Spinal cord (tissue), 10 donors: ENCODE results near the gene NOVA2. TPM values are rescaled to one million over a fixed set of nuclear protein-coding genes. Genes with fewer than 3 reads are reported as not detected.

Experiments
- DNase-seq, 6 donors: peaks; one replicate each; pipeline versions ENCODE4 v3.0.0 to v3.0.0-alpha.2; 2013 to 2015; ENCODE audit warnings: low spot score in 6 of 6, low read depth in 4 of 6
- H3K27ac ChIP-seq: one replicate; pipeline ENCODE4 v1.5.1; 2013; ENCODE audit warnings: low read depth, low read length, control low read depth
- H3K27me3 ChIP-seq: one replicate; pipeline ENCODE4 v1.6.1; 2013; ENCODE audit warnings: low read length; ENCODE audit not compliant: control insufficient read depth, insufficient read depth
- H3K36me3 ChIP-seq: one replicate; pipeline ENCODE4 v1.6.1; 2013; ENCODE audit warnings: low read length; ENCODE audit not compliant: control insufficient read depth, insufficient read depth
- H3K4me1 ChIP-seq: one replicate; pipeline ENCODE4 v1.6.1; 2013; ENCODE audit warnings: low read length; ENCODE audit not compliant: control insufficient read depth, insufficient read depth
- H3K4me3 ChIP-seq: one replicate; pipeline ENCODE4 v1.5.1; 2013; ENCODE audit warnings: low read depth, low read length, control low read depth
- H3K9me3 ChIP-seq: one replicate; pipeline ENCODE4 v1.6.1; 2013; ENCODE audit warnings: low read length; ENCODE audit not compliant: control insufficient read depth, insufficient read depth
- WGBS: methylation state at CpG from one replicate; pipeline ENCODE4 v1.1.5; 2013; ENCODE audit warnings: missing lambda C conversion rate; ENCODE audit not compliant: insufficient coverage; 5-methylcytosine and 5-hydroxymethylcytosine counted together
- polyA plus RNA-seq, 2 donors: library from polyadenylated mRNA; unstranded; fragments of 120-200 nt; gene quantifications; one replicate each; pipeline ENCODE4 v1.2.1, GENCODE V29; 2013; ENCODE audit not compliant: insufficient read length in 2 of 2
- total RNA-seq, 2 donors: library from RNA; depleted of rRNA in 1 of 2; stranded (reverse); fragments of 120-200 nt in 1 of 2; fragments of >200 nt in 1 of 2; gene quantifications; one replicate each; pipeline versions ENCODE4 v1.2.3 to v1.2.4, GENCODE V29; 2013 to 2014
- donor health status: healthy.

The NOVA2 gene
- total and polyA plus RNA-seq, 4 donors, result 5.4 to 52.4 (median 27.5) TPM

DNA sequence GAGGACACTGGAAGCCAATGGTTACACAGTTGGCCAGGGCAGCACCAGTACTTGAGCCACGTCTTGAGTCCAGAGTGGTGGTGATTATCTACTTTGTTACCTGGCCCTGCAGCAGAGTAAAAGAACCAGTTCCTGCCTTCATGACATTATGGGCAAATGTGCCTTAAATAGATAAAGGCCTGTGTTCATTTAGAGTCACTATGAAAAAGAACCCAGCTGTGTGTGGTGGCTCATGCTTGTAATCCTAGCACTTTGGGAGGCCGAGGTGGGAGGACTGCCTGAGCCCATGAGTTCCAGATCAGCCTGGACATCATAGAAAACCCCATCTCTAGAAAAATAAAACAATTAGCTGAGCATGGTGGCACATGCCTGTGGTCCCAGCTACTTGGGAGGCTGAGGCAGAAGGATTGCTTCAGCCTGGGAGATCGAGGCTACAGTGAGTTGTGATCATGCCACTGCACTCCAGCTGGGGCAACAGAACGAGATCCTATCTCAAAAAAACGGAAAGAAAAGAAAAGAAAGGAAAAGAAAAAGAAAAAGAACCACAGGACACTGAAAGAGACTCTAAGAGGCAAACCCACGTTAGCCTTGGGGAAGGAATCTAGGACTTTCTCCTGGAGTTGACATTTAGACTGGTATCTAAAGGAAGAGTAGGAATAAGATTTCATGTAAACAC is 84.3 kb downstream of the NOVA2 start:
- Histone ChIP-seq H3K27ac (no peak overlapping the region), H3K36me3 (peaks cover 43% of the 10 kb centered on the region), H3K9me3 (no peaks in the 10 kb centered on the region), H3K4me1 (peaks cover 22% of the 10 kb centered on the region), H3K4me3 (no peak overlapping the region), H3K27me3 (no peaks in the 10 kb centered on the region)
- 78% methylated on average over 3 of the region's 6 CpGs for WGBS
- no peak for DNase-seq

DNA sequence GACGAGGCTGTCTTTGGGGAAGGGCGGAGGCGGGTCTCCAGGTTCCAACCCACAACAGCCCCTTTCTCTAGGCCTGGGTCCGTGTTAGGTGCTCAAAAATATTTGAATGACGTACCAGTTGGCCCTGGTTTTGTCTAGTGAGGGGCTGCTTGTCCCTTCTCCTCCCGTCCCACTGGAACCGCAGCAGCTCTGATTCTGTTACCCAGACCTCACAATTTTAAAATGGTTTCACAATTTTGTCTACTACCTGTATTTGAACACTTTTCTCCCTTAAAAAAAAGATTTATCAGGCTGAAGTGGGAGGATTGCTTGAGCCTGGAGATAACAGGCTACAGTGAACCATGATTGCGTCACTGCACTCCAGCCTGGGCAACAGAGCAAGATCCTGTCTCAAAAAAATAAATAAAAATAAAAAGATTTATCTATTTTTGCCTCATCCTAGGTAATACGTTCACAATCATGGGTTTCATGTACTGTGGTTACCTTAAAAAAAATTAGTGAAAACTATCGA is 86.4 kb downstream of the NOVA2 start:
- H3K27me3 ChIP-seq, result no peaks in the 10 kb centered on the region
- WGBS, result 80% methylated on average over 1 of the region's 10 CpGs
- H3K4me3 ChIP-seq, result peak overlapping the region; percentile 86
- peaks cover 42% of the 10 kb centered on the region for H3K4me1 ChIP-seq
- DNase-seq, result no peak
- peaks cover 55% of the 10 kb centered on the region for H3K36me3 ChIP-seq
- H3K27ac ChIP-seq, result peak overlapping the region; percentile 91
- no peaks in the 10 kb centered on the region for H3K9me3 ChIP-seq

DNA sequence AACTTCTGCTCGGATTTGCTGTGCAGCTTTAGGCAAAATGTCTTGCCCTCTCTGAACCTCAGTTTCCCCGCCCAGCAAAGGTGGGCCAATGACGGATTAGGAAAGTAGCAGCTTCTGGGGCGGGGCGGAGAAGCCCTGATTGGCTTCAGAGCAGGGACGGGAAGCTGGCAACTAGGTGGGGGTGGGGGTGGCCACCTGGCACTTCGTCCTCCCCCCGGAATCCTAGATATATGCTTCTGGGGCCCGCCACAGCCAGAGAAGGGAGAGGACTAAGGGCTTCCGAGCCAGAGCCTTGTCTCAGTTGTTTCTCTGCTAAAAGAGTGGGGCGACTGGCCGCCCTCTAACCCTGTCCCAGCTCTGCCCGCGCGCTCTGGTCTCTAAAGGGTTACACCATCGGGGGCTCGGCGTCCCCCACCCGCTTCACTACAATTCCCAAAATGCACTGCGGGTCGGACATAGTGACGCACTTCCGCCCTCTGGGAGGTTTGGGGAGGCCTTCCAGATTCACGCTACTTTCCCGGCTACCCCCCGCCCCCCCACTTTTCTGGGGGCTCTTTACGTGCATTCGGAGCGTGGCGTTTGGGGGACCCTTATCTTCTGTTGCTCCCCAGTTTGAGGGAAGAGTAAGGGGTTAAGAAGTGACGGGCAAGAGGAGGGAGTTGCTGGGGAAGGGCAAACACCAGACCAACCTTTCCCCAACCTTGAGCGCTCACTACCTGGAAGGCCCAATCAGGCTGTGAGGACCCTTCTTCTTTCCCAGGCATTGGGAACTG is 87.1 kb downstream of the NOVA2 start:
- H3K4me3 ChIP-seq, result peak overlapping the region; percentile 86
- H3K27ac ChIP-seq, result peak overlapping the region; percentile 91
- no peaks in the 10 kb centered on the region for H3K9me3 ChIP-seq
- H3K4me1 ChIP-seq, result peaks cover 49% of the 10 kb centered on the region
- peaks cover 53% of the 10 kb centered on the region for H3K36me3 ChIP-seq
- no peaks in the 10 kb centered on the region for H3K27me3 ChIP-seq
- 0% methylated on average over 23 of the region's 32 CpGs for WGBS
- DNase-seq, result peak; percentile 90 to 99 (median 96)

DNA sequence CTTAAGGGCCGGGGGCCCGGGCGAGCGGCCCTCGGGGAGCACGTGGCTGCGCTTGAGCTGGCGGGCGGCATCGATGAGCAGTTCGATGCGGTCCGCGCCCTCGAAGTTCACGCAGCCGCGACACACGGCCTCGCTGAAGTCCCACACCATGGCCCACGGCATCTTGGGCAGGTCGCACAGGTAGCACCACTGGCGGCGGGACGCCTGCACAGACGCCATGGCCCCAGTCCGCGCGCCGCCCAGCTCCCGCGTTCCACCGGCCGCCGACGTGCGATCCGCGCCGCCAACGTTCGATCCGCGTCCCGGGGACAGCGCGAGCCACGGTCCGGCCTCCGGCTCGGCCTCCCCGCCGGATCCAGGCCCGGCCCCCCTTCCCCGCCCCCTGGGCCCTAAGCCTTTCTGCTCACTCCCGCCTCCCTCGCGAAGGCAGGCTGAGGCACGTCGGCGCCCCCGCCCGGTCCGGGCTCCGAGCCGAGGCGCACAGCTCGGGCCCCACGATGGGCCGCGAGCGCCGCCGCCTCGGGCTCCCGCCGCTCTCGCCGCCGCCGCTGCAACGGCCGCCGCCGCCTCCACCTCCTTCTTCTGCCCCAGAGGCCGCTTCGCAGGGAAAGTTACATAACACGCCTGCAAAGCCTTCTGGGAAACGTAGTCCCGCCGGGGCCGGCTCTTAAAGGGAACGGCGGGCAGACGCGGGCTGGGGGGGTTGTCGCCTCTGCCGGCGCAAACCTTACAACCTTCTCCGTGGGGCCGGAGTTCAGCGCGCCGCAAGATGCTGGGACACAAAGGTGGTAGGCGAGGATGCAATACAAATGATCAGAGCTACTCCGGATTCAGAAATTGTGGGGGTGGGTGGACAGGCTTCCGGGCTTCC is 87.9 kb downstream of the NOVA2 start, which contains the start of gene IRF2BP1:
IRF2BP1 (minus strand) TSS at position 586 of the 871 bp plus-strand sequence; CDS start at position 219, 367 bp downstream.
- Histone ChIP-seq H3K9me3 (no peaks in the 10 kb centered on the region), H3K27ac (peak within 1 kb of the TSS; percentile 91), H3K4me3 (peak within 1 kb of the TSS; percentile 86), H3K27me3 (no peaks in the 10 kb centered on the region), H3K36me3 (peaks cover 50% of the 10 kb centered on the region), H3K4me1 (peaks cover 49% of the 10 kb centered on the region)
- under 1% methylated on average over 107 of the region's 107 CpGs for WGBS
- DNase-seq, result peak; percentile 67 to 98 (median 90)

DNA sequence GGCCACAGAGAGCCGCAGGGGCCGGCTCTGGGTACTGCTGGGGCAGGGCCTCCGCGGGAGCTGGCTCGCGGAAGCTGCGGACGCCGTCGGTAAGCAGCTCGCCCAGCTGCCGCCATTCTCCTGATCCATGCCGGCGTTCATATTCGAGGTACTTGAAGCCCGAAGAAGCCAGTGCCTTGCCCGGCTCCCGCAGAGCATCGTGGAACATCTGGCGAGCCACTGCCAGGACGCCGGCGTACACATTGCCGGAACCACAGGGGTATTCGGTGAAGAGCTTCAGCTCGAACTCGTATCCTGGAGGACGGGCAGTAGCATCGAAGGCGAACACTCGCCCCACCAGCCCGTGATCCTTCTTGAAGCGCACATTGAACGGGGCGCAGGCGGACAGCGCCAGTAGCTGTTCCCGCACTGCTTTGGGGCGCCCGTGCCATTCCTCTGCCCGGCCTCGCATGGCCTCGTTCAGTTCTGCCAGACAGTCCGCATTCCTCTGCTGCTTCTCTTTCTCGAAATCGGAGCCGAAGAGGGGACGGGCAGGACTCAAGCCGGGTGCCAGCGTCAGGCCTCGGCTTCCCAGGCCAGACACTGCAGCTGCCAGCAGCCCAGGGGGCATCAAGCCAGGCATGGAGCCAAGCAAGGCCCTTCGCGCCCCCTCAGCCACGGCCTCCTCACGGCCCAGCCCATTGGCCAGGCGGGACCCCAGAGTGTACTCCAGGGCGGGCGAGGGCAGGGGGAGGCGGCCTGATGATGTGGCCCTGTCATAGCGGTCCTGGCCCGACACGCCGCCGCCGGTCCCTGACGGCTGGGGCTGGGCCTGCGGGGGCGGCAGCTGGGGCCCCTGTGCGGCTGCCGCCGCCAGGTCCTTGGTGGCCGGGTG is 88.7 kb downstream of the NOVA2 start:
- no peak overlapping the region for H3K27ac ChIP-seq
- H3K36me3 ChIP-seq, result peaks cover 41% of the 10 kb centered on the region
- 48% methylated on average over 72 of the region's 72 CpGs for WGBS
- H3K27me3 ChIP-seq, result no peaks in the 10 kb centered on the region
- H3K4me1 ChIP-seq, result peaks cover 49% of the 10 kb centered on the region
- peak overlapping the region; percentile 86 for H3K4me3 ChIP-seq
- DNase-seq, result peak in 2 of 6 donors; percentile 17 to 30
- H3K9me3 ChIP-seq, result no peaks in the 10 kb centered on the region

DNA sequence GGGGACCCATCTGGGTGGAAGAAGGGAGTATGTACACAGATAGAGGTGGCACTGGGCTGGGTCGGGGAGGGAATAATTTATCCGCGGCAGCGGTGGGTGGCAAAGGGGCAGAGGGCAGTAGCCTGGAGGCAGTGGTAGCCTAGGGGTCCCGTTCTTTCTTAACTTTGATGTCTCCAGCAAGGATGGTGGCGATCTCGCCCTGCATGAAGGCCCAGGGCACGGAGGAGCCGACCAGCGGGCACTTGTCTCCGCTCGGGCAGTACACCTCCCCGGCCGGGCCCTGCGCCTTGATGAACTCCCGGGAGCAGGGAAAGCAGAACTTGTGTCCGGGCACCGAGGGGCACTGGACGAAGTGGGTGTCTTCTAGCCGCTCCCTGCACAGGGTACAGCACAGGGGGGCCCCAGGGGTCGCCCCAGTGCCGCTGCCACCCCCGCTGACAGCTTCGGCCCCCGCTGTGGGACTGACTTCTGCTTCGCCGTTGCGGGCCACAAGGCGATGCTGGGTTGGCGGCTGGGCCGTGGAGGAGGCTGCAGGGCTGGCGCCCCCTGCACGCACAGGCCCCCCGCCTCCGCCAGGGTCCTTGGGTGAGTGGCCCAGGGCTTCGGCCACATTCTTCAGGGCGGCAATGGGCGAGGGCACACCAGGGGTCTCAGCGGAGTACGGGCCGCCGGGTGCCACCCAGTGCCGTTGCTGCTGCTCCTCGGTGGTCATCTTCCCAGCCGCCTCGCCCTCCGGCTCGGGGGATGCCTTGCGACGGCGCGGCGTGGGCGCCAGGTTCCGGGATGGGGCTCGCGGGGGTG is 89.6 kb downstream of the NOVA2 start:
- 89% methylated on average over 57 of the region's 57 CpGs for WGBS
- peaks cover 49% of the 10 kb centered on the region for H3K4me1 ChIP-seq

More for the DNA sequence above, 89.6 kb downstream of the NOVA2 start:
- DNase-seq, result no peak
- Histone ChIP-seq H3K9me3 (no peaks in the 10 kb centered on the region), H3K27ac (no peak overlapping the region), H3K36me3 (peaks cover 38% of the 10 kb centered on the region), H3K27me3 (no peaks in the 10 kb centered on the region), H3K4me3 (no peak overlapping the region)
